Uterus (tissue), 2 donors: ENCODE measurements around the gene SHROOM4.

Experiments
- CTCF ChIP-seq, 4 experiments: fragments of 200-600 bp in 2 of 4; fragments of 450-650 bp in 2 of 4; sonication (generic) in 2 of 4; IDR thresholded peaks; one replicate each; pipeline ENCODE4 v1.5.1; 2016 to 2019; ENCODE audit warnings: antibody characterized with exemption in 4 of 4, mild to moderate bottlenecking in 2 of 4, moderate library complexity in 1 of 4
- POLR2A ChIP-seq, 2 donors: fragments of 450-650 bp; IDR thresholded peaks; one replicate each; pipeline ENCODE4 v1.6.1; 2016; ENCODE audit warnings: antibody characterized with exemption in 2 of 2, mild to moderate bottlenecking in 1 of 2, moderate library complexity in 1 of 2

GRCh38 chrX:50776248-50776647, 37.7 kb downstream of the SHROOM4 start:
- TF ChIP-seq POLR2A (IDR thresholded peaks at IDR 0.05), result no peak
- no peak for TF ChIP-seq CTCF (IDR thresholded peaks at IDR 0.05)
